GM18868 (cell line): ENCODE data around the gene SGPP2.
A peak's percentile ranks its signal among the peaks of the same experiment; 100 is the strongest.
"Not testable (repeated sequence)": the region's sequence is repeated elsewhere in the genome, so short reads cannot be mapped to it uniquely, and the experiment has no call there.

Experiments
- ATAC-seq: cut with Tn5 transposase; IDR thresholded peaks from one replicate; pipeline ENCODE4 v1.9.1; 2021; ENCODE audit warnings: mild to moderate bottlenecking, moderate library complexity; ENCODE audit not compliant: unreplicated experiment

Gene SGPP2

DNA sequence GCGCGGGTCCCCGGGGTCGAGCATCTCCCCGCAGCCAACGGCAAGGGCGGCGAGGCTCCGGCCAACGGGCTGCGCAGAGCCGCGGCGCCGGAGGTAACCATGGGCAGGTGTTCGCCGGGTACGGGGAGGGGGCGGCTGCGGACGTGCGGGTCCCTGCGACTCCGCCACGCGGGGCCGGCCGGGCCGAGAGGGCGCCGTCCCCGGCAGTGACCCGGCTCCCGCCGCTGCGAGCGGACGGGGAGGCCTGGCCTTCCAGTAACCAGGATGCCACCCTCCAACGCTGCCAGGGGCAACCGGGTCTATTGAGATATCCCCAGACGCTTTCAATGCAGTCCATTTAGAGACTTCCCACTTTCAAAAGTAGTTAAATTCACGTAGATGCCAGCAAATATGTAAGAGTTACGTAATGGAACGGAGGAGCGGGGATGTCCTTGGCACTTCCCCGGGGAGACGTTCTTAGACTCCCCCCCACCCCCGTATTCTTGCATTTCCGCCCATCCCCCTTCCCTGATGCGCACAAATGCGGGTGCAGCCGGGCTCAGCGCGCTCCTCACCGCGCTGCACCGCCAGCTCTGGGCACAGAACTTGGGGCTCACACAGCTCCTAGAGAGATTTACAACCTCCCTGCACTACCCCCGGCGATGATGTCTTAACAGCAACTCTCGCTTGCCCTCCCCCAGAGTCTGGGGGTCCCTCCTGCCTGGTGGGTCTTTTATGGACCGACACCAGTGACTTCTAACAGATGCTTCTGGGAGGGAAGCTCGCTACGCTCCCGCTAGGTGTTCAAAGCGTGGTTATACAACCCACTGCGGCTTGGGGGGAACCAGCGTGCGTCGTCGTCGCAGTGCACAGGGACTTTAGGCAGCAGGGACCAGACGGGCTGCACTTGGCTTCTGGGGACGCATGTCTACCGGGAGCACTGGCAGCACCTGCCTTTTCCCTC lies 657 bp downstream of the SGPP2 start:
- ATAC-seq: peak; percentile 18

GRCh38 chr2:222427646-222428301 lies 3.4 kb downstream of the SGPP2 start:
- ATAC-seq: peak; percentile 25

- no peak for ATAC-seq
Observed at GRCh38 chr2:222430071-222430470, 5.7 kb downstream of the SGPP2 start.

- ATAC-seq: no peak
Observed at GRCh38 chr2:222430681-222431080, 6.3 kb downstream of the SGPP2 start.

DNA sequence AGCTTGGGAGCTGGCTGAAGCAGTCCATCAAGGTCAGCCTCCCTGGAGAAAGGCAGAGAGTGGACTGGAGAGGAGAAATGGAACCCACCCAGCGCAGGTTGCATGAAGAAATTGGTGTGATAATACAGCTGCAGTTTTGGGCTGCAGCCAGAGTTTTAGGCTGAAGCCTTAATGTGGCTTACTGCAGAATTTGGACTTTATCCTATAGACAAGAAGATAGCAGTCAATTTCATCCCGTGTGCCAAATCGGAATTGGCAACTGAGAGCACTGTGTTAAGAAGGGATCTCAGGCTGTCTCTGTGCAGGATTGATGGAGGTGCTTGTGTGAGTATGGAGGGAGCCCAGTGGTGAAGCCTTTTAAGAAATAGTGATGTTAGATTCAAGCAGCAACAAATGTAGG lies 7.5 kb downstream of the SGPP2 start:
- ATAC-seq: no peak

DNA sequence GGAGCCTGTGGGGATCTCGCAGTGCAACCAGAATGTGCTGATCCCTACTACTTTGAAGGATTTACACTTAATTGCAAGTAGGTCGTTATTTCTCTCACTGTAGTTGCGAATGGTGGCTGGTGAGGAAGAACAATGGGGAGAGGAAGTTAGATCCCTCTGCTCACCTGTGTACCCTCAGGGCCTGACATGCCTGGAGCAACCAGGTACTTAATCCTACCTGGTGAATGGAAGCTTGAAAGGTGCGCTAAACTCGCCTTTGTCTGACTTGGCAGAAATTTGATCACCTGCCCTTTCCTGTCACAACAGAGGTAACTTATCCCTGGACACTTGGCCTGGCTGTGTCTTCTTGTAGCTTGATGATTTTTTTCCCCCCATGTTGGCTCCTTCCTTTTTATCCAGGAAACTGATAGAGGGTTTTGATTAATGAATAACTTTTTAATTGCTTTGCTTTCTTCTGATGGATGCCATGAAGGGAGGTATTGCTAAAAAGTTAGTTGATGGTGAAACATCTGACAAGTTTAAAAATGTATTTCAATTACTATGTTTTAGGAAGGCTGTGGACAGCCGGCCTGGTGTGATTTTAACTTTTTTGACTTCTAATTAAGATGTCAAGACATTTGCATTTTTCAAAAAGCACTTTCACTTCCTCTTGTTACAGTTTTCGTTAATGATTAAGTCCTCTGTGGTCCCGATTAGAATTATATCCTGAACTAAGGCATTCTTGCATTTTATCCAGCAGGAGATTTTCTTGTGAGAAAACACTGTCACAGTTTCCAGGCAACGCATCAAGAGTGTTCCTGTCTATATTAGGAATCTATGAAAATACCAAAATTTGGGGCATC lies 9.2 kb downstream of the SGPP2 start:
- peak; percentile 72 for ATAC-seq

DNA sequence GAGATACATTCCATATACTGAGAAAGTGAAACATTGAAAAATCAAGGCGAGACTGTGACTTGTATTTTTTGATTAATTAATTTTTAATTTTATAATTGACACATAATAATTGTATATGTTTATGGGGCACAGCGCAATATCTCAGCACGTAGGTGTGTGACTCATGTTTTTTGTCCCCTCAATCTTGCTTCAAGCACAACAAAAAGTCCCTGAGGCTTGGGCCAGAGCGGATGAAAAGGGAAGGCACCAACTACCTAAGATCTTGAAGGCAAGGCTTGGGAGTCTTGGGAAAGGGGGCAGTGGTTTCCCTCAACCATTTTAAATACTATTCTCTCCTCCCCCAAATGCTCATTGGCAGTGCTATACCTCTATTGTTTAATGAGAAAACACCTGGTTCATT lies 9.9 kb downstream of the SGPP2 start:
- ATAC-seq: peak; percentile 71

GRCh38 chr2:222435400-222436039 lies 11.2 kb downstream of the SGPP2 start:
- not testable (repeated sequence) for ATAC-seq

DNA sequence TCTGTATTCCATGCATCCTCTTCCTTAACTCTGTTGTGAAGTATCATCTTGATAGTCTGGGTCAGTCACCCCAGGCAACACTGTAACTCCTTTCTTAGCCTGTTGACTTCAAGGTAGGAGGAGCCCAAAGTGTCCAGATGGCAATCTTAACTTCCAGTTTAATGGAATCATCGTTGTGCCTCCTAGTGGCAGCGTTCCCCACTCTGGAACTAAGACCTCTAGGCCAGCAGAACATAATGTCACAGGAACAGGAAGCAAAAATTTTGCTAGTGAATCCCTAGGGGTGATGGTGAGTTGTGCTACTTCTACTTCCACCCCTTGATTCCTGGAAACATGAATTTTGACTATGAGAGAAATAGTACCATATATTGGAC lies 11.7 kb downstream of the SGPP2 start:
- ATAC-seq: no peak

GRCh38 chr2:222439692-222440091 lies 15.3 kb downstream of the SGPP2 start:
- ATAC-seq: no peak

DNA sequence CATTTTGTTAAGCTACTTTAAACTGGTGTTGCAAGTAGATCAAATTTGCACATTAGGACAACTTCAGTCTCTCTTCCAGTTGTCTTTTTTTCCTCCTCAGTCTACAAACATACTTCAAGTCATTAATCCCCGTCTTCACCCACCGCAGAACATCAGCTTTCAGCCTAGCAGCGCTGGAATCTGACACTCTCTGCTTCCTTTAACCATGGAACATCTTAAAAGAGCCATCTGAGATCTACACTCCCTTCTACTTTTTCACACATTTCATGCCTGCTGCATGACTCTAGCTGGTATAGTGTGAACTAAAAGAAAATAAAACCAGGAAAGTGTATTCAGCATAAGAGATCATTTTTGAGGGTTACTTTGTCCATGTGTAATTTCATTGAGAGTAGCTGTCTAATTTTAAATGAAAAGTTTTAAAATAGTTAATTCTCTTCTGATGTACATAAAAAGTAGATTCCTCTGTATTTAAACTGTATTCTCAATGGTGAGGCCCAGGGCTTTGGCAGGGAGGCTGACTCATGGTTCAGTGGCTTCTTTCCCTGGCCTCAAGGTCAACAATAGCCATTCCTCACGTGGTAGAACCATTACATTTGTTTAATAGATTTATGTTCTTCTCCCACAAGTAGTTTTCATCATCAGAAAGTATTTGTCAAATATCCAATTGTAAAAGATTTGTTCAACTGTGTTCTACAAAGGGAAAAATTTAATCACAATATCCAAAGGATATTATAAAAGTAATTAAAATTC lies 16.5 kb downstream of the SGPP2 start:
- no peak for ATAC-seq

DNA sequence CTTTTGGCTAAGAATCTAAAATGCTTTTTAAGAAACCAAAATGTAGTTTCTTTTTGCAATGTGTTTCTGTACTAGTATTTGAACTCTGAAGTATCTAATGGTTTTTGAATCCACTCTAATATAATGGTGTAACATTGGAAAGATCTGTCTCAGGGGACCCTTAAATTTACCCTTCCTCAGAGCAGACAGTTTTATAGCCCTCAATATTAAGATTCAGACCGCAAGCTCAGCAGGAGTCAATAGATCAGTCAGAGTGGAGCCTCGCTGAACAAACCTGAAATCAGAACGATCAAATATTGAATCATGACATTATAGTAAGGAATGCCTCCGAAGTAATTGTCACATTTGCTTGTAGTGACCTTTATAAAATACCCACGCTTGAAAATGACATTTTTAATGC lies 18.3 kb downstream of the SGPP2 start:
- ATAC-seq: no peak

DNA sequence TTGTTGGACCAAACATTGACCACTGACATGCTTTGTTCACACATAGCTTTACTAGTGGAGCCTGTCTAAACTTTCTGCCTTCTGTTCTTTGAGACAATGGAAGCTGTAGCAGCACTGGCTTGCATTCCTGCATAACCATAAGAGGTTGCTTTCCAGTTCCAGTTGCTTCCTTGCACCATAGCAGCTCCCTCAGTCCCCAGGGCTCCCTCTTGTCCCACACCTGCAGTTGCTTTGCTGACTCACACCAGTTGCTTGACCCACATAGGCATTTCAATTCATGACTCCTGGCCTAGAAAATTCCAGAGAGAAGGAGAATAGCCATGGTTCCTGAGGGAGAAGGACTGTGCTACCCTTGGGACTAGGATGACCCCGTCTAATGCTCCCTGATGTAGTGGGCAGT lies 20.9 kb downstream of the SGPP2 start:
- ATAC-seq: no peak

GRCh38 chr2:222447131-222447530 lies 22.8 kb downstream of the SGPP2 start:
- ATAC-seq: no peak

DNA sequence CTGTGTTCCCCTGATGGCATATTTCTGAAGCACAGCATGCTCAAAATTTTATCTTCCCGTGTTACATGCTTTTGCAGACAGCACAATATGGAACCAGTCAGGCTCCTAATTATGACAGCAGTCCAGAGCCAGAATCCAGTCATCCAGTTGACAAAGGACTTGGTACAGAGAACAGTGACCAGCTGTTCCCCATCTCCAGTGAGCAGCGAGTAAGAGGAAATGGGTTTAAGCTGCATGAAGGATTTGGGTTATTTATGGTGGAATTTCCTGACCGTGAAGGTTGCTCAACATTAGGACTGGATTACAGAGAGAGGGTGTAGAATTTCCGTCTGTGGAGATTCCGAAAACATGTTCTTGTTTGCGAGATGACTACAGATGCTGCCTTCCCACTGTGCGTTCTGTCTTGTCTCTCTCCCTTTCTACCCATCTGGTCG lies 24.4 kb downstream of the SGPP2 start:
- no peak for ATAC-seq

DNA sequence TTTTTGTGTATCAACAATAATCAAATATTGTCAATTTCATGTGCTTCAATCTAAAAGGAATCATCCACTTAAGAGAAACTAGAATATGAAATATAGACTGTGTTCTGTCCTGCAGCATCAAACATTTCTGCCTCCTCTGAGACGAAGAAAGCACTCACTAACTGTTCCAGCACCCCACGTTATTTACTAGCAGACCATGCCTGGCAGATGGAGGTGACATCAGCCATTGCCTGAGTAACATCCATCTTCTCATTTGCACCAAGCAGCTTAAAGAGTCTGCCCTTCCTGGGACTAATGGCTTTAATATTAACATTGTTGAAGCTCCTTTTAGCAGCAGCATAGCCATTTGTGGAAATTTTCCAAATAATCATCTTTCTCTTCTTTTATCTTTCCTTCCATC lies 25.7 kb downstream of the SGPP2 start:
- ATAC-seq: no peak

- peak; percentile 100 for ATAC-seq
Observed at GRCh38 chr2:222451224-222451674, 26.9 kb downstream of the SGPP2 start.

DNA sequence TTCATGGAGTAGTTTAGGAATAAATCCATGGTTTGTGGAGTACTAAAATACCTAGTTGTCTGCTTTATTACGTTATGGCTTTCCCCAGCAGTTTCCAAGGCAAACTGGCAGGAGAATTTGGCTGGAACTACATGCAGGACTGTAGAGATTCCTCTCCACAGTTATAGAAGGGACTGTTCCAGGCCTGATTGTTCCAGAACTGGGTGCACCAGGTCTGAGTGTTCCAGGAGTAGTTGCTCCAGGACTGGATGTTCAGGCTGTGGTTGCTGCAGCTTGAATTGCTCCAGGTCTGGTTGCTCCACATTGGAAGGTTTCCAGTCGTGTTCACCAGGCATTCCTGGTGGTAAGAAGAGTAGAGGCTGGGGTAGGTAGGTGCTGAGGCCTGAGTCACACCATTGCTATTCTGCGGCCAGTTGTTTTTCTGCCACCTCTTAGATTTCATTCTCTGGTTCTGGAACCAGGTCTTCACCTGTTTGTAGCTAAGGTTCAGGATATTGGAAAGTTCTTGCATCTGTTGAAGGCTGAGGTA lies 28.1 kb downstream of the SGPP2 start:
- no peak for ATAC-seq

DNA sequence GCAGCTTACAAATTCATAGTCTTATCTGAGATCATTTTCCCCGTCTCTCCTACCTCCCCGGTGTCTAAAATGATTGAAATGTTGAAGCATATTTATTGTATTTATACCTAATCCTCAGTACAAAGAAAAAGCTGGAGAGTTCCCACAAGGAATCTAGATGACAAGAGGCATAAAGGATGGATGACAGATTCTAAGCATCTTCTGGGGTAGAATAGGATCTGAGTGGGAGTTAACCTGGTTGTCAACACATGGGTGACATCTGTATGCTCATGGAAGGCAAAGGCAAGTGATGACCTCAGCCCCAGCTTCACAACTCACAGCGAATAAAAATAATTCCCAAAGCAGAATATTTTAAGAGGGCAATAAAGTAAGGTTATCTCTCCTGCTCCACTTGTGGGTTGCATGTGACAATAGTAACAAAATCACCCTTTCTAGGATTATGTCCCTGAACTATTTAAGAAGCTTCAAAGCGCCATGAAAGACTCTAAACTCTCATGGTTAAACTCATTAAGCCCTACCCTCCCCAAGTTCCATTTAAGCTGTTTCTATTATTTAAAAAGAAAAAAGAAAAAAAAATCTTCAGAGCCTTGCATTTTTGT lies 32.2 kb downstream of the SGPP2 start:
- no peak for ATAC-seq
